Vagina (tissue), 2 donors: ENCODE measurements around the gene CBFA2T3.

Source experiments
- POLR2A ChIP-seq, 2 donors: fragments of 450-650 bp; IDR thresholded peaks; one replicate each; pipeline ENCODE4 v1.6.1; 2017; ENCODE audit warnings: antibody characterized with exemption in 2 of 2, mild to moderate bottlenecking in 2 of 2, moderate library complexity in 2 of 2
- POLR2AphosphoS5 ChIP-seq, 2 donors: sonication (generic); formaldehyde crosslinking; IDR thresholded peaks; one replicate each; pipeline ENCODE4 v1.9.0; 2017; ENCODE audit warnings: antibody characterized with exemption in 2 of 2, mild to moderate bottlenecking in 2 of 2, low read depth in 1 of 2; ENCODE audit not compliant: insufficient read depth in 1 of 2
- TF ChIP-seq, protein P1 (sequence below), 3 experiments: fragments of 450-650 bp in 2 of 3; fragments of 200-600 bp in 1 of 3; sonication (generic) in 1 of 3; IDR thresholded peaks; one replicate each; pipeline ENCODE4 v1.5.1; 2017 to 2019; ENCODE audit warnings: antibody characterized with exemption in 3 of 3, mild to moderate bottlenecking in 2 of 3, moderate library complexity in 2 of 3

DNA sequence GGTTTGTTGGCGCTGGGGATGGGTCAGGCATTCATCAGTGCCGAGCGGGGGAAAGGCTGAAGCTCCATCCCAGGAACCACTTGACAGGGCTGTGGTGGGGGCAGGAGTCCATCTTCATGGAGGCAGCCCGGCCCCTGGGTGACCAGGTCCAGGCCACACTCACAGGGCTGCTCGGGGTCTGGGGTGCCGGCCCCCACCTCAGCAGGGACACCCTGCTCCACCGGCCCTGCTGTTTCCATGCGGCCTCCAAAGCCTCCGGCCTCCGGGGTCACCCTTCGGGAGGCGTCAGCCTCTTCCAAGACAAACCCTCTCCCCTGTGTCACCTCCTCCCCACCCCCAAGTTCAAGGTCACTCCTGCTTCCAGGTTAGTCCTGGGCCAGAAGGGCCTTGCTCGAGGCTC lies 142.3 kb downstream of the CBFA2T3 start:
- TF ChIP-seq, protein P1, sequence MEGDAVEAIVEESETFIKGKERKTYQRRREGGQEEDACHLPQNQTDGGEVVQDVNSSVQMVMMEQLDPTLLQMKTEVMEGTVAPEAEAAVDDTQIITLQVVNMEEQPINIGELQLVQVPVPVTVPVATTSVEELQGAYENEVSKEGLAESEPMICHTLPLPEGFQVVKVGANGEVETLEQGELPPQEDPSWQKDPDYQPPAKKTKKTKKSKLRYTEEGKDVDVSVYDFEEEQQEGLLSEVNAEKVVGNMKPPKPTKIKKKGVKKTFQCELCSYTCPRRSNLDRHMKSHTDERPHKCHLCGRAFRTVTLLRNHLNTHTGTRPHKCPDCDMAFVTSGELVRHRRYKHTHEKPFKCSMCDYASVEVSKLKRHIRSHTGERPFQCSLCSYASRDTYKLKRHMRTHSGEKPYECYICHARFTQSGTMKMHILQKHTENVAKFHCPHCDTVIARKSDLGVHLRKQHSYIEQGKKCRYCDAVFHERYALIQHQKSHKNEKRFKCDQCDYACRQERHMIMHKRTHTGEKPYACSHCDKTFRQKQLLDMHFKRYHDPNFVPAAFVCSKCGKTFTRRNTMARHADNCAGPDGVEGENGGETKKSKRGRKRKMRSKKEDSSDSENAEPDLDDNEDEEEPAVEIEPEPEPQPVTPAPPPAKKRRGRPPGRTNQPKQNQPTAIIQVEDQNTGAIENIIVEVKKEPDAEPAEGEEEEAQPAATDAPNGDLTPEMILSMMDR (IDR thresholded peaks at IDR 0.05), result no peak
- no peak for TF ChIP-seq POLR2A (IDR thresholded peaks at IDR 0.05)
- no peak for TF ChIP-seq POLR2AphosphoS5 (IDR thresholded peaks at IDR 0.05; ENCODE audit: insufficient read depth in 1 of 2, low read depth in 1 of 2)
